PC-3 (cell line): ENCODE measurements around the gene GCA. TPM values are rescaled to one million over a fixed set of nuclear protein-coding genes. Genes with fewer than 3 reads are reported as not detected.

Source experiments
- ATAC-seq: fragments of 200-7000 bp; cut with Tn5 transposase; 2 replicates; pipeline ENCODE4 v1.9.1; 2020; ENCODE audit warnings: mild to moderate bottlenecking, moderate library complexity
- BruUV-seq: library from RNA; stranded (reverse); fragments of 400-500 nt; replicated peaks from 2 replicates; lab custom pipeline; 2021; lab: Mats Ljungman, UMichigan
- CTCF ChIA-PET: fragments of 300-600 bp; sonication (Branson Sonifier 250); formaldehyde crosslinking; loops from one replicate; lab custom pipeline; 2022; ENCODE audit warnings: antibody characterized with exemption; lab: Charles Lee
- POLR2A ChIA-PET: fragments of 300-600 bp; sonication (Branson Sonifier 250); formaldehyde crosslinking; loops from one replicate; lab custom pipeline; 2022; ENCODE audit warnings: antibody characterized with exemption; ENCODE audit not compliant: unreplicated experiment; lab: Charles Lee
- DNase-seq: peaks from one replicate; pipeline ENCODE4 v3.0.0-alpha.2; 2015
- H2AFZ ChIP-seq: fragments of 300-600 bp; sonication (generic); 2 replicates; pipeline ENCODE4 v1.6.0; 2016; ENCODE audit warnings: antibody characterized with exemption, low read length
- H3F3A ChIP-seq: fragments of 300-600 bp; sonication (generic); one replicate; pipeline ENCODE4 v1.6.0; 2017; ENCODE audit warnings: antibody characterized with exemption, low read length, control low read depth, mild to moderate bottlenecking; ENCODE audit not compliant: unreplicated experiment
- H3K27ac ChIP-seq: fragments of 300-600 bp; sonication (generic); 2 replicates; pipeline ENCODE4 v1.5.1; 2016; ENCODE audit warnings: mild to moderate bottlenecking, low read length
- H3K27me3 ChIP-seq: fragments of 300-600 bp; sonication (generic); 2 replicates; pipeline ENCODE4 v1.6.1; 2016; ENCODE audit warnings: low read length, mixed read lengths
- H3K36me3 ChIP-seq: fragments of 300-600 bp; sonication (generic); 2 replicates; pipeline ENCODE4 v1.6.1; 2016; ENCODE audit warnings: low read depth, mixed run types, low read length, mixed read lengths
- H3K4me1 ChIP-seq: fragments of 300-600 bp; sonication (generic); 2 replicates; pipeline ENCODE4 v1.5.1; 2016; ENCODE audit warnings: low read length; ENCODE audit not compliant: insufficient read depth
- H3K4me2 ChIP-seq: fragments of 300-600 bp; sonication (generic); 2 replicates; pipeline ENCODE4 v1.6.0; 2016; ENCODE audit warnings: low read length
- H3K4me3 ChIP-seq: fragments of 300-600 bp; sonication (generic); 2 replicates; pipeline ENCODE4 v1.5.1; 2016; ENCODE audit warnings: mild to moderate bottlenecking, low read length, mixed read lengths
- H3K79me2 ChIP-seq: fragments of 300-600 bp; sonication (generic); 2 replicates; pipeline ENCODE4 v1.6.1; 2017; ENCODE audit warnings: low read length, mixed read lengths
- H3K9ac ChIP-seq: fragments of 300-600 bp; sonication (generic); 2 replicates; pipeline ENCODE4 v1.6.0; 2016; ENCODE audit warnings: mild to moderate bottlenecking, low read length
- H3K9me2 ChIP-seq: fragments of 300-600 bp; sonication (generic); replicated peaks from 2 replicates; pipeline ENCODE4 v1.6.1; 2016; ENCODE audit warnings: mixed run types, low read length, mixed read lengths
- H3K9me3 ChIP-seq: fragments of 300-600 bp; sonication (generic); 2 replicates; pipeline ENCODE4 v1.6.1; 2016; ENCODE audit warnings: low read length, mixed read lengths
- H4K20me1 ChIP-seq: fragments of 300-600 bp; sonication (generic); 2 replicates; pipeline ENCODE4 v1.6.1; 2016; ENCODE audit warnings: low read length, mixed read lengths
- CTCF ChIP-seq: fragments of 300-600 bp; sonication (generic); conservative IDR thresholded peaks from 2 replicates; pipeline ENCODE4 v1.5.1; 2017; ENCODE audit warnings: antibody characterized with exemption, low read depth, mild to moderate bottlenecking, low read length
- EZH2 ChIP-seq: fragments of 300-600 bp; sonication (generic); IDR thresholded peaks from one replicate; pipeline ENCODE4 v1.6.1; 2017; ENCODE audit warnings: antibody characterized with exemption, mild to moderate bottlenecking, low read length; ENCODE audit not compliant: unreplicated experiment
- EZH2phosphoT487 ChIP-seq: fragments of 300-600 bp; sonication (generic); IDR thresholded peaks from 2 replicates; pipeline ENCODE4 v1.6.1; 2018; ENCODE audit warnings: mild to moderate bottlenecking, antibody characterized with exemption, low read length, borderline replicate concordance
- intact Hi-C: fragments of 100-400 bp; cut with micrococcal nuclease; formaldehyde crosslinking; loops from 2 replicates; pipeline ENCODE4 v1.9.0; 2023
- total RNA-seq: library from RNA; depleted of rRNA; stranded (reverse); fragments of >200 nt; gene quantifications from 2 replicates; pipeline ENCODE4 v1.2.3, GENCODE V29; 2014

GCA gene
- total RNA-seq, 1 experiment from 2014 or later: 18.7 TPM

DNA sequence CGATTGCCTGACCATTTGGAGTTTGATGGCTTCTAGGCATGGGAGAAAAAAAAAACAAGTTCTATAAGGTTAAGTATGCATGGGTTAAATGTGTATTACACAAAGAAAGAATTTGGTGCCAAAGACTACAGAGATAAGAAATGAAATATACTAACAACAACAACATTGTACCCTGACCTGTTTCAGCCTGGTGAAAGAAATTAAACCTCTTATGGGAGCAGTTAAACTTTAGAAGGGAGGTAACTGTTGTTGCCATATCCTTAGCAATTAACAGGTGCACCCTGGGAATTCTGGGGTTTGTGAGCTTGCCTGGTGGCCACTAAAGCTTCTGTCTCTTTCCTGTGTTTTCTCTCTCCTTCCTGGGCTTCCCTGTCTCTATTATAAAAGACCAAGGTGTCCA lies 19.0 kb upstream of the GCA start:
- Histone ChIP-seq H2AFZ (no peak overlapping the region), H3K79me2 (no peaks in the 10 kb centered on the region), H3F3A (no peaks in the 10 kb centered on the region), H3K27me3 (no peaks in the 10 kb centered on the region), H3K9ac (no peak overlapping the region), H4K20me1 (no peaks in the 10 kb centered on the region), H3K4me3 (no peak overlapping the region), H3K4me1 (no peaks in the 10 kb centered on the region), H3K4me2 (no peak overlapping the region), H3K9me3 (no peaks in the 10 kb centered on the region), H3K27ac (no peak overlapping the region), H3K9me2 (no peaks in the 10 kb centered on the region), H3K36me3 (no peaks in the 10 kb centered on the region)
- no peak for DNase-seq
- no TSS peak for BruUV-seq
- POLR2A ChIA-PET: no interaction called here
- CTCF ChIA-PET: no interaction called here
- intact Hi-C loops: no loop called here
- TF ChIP-seq EZH2 (no peak), EZH2phosphoT487 (no peak), CTCF (no peak)
- no peak for ATAC-seq

DNA sequence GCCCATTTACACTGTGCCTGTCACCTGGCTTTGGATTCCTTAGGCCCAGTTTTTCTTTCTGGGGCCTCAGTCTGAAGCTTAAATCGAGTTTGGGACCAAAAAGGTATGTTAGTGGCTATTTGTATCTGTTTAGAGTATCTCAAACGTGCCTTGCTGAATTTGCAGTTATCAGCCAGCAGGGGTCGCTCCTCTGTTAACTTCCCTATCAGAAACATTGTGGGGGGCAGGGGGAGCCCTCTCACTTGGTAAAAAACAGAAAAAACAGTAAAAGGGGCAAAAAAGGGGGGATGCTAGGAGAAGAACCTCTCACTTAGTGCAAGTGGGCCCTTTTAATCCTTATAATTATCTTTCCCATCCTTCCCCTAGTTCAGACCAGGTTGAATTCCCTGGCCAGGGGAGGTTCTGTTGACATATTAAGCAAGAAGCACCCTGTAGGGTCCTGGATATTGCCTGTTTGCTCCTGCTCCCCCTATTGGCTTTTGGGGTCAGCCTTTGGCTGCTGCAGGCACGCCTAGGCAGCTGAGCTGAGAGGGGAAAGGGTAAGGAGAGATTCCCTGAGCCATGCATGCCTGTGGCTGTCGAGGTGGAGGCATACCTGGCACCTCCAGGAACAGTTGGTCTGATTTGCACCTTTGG lies 16.7 kb upstream of the GCA start:
- Histone ChIP-seq H3F3A (no peaks in the 10 kb centered on the region), H3K9me2 (no peaks in the 10 kb centered on the region), H3K9ac (no peak overlapping the region), H3K36me3 (no peaks in the 10 kb centered on the region), H3K9me3 (no peaks in the 10 kb centered on the region), H3K27ac (no peak overlapping the region), H3K4me3 (no peak overlapping the region), H3K79me2 (no peaks in the 10 kb centered on the region), H2AFZ (no peak overlapping the region), H3K27me3 (no peaks in the 10 kb centered on the region), H4K20me1 (no peaks in the 10 kb centered on the region), H3K4me1 (no peaks in the 10 kb centered on the region), H3K4me2 (no peak overlapping the region)
- CTCF ChIA-PET: no interaction called here
- DNase-seq: peak; percentile 28
- POLR2A ChIA-PET: no interaction called here
- ATAC-seq: peak; percentile 29; the same call in 1 of the 2 replicates
- peak; percentile 86 for TF ChIP-seq CTCF
- TF ChIP-seq EZH2: no peak
- TF ChIP-seq EZH2phosphoT487: no peak
- intact Hi-C loops: no loop called here
- no TSS peak for BruUV-seq

- Histone ChIP-seq H2AFZ (no peak overlapping the region), H3K9me2 (no peaks in the 10 kb centered on the region), H3K79me2 (no peaks in the 10 kb centered on the region), H3K9me3 (no peaks in the 10 kb centered on the region), H3K4me1 (no peaks in the 10 kb centered on the region), H3K9ac (no peak overlapping the region), H3F3A (no peaks in the 10 kb centered on the region), H3K27ac (no peak overlapping the region), H3K4me3 (no peak overlapping the region), H4K20me1 (no peaks in the 10 kb centered on the region), H3K27me3 (no peaks in the 10 kb centered on the region), H3K36me3 (no peaks in the 10 kb centered on the region), H3K4me2 (no peak overlapping the region)
- TF ChIP-seq EZH2 (no peak), EZH2phosphoT487 (no peak), CTCF (no peak)
- intact Hi-C loops: no loop called here
- DNase-seq: no peak
- BruUV-seq: no TSS peak
- ChIA-PET CTCF (no interaction called here), POLR2A (no interaction called here)
- no peak for ATAC-seq
Measured at GRCh38 chr2:162327806-162328205, 16.1 kb upstream of the GCA start.
